Muscle layer of colon (tissue), 2 donors: Measurements from ENCODE around the gene EIF4ENIF1.

Source experiments
- H3K27ac ChIP-seq: one replicate; pipeline ENCODE4 v1.7.0; 2013; ENCODE audit warnings: low read depth, mild to moderate bottlenecking, low read length, moderate library complexity
- H3K27me3 ChIP-seq, 2 donors: one replicate each; pipeline ENCODE4 v1.7.0; 2013; ENCODE audit warnings: low read length in 2 of 2, mild to moderate bottlenecking in 2 of 2; ENCODE audit not compliant: insufficient read depth in 2 of 2, control insufficient read depth in 1 of 2
- H3K36me3 ChIP-seq: one replicate; pipeline ENCODE4 v1.7.0; 2013; ENCODE audit warnings: mild to moderate bottlenecking, low read length; ENCODE audit not compliant: insufficient read depth
- H3K4me1 ChIP-seq: one replicate; pipeline ENCODE4 v1.7.0; 2013; ENCODE audit warnings: mild to moderate bottlenecking, low read length; ENCODE audit not compliant: insufficient read depth
- H3K4me3 ChIP-seq, 2 donors: one replicate each; pipeline ENCODE4 v1.7.0; 2013; ENCODE audit warnings: low read length in 2 of 2, low read depth in 1 of 2, mild to moderate bottlenecking in 1 of 2, moderate library complexity in 1 of 2
- H3K9ac ChIP-seq: one replicate; pipeline ENCODE4 v1.7.0; 2013; ENCODE audit warnings: low read length
- H3K9me3 ChIP-seq: one replicate; pipeline ENCODE4 v1.7.0; 2013; ENCODE audit warnings: mild to moderate bottlenecking, low read length
- donor health status: abdominal sarcoma.
- donor health status: Adenocarcinoma of cecum.

Gene EIF4ENIF1

GRCh38 chr22:31393893-31394292 is 95.7 kb downstream of the EIF4ENIF1 start:
- H3K36me3 ChIP-seq = no peaks in the 10 kb centered on the region
- H3K27ac ChIP-seq = no peak overlapping the region
- H3K4me3 ChIP-seq = no peak overlapping the region
- no peaks in the 10 kb centered on the region for H3K27me3 ChIP-seq
- H3K9ac ChIP-seq = no peak overlapping the region
- no peaks in the 10 kb centered on the region for H3K4me1 ChIP-seq
- no peaks in the 10 kb centered on the region for H3K9me3 ChIP-seq
